Activated CD4-positive, alpha-beta T cell treated with anti-CD3 and anti-CD28 coated beads for 36 hours (primary cell): ENCODE data around the gene NUDT11. TPM values are rescaled to one million over a fixed set of nuclear protein-coding genes. Genes with fewer than 3 reads are reported as not detected.

Source experiments
- ATAC-seq: fragments of 200-7000 bp; cut with Tn5 transposase; one replicate; pipeline ENCODE4 v1.10.0; 2021; ENCODE audit warnings: mild to moderate bottlenecking, moderate library complexity
- CTCF ChIA-PET: fragments of 350-600 bp; sonication (Branson Sonifier 250); formaldehyde crosslinking; loops from one replicate; lab custom pipeline; 2021; ENCODE audit warnings: antibody characterized with exemption; lab: Charles Lee
- POLR2A ChIA-PET: fragments of 350-600 bp; sonication (Branson Sonifier 250); formaldehyde crosslinking; loops from one replicate; lab custom pipeline; 2021; ENCODE audit warnings: antibody characterized with exemption, inconsistent platforms; lab: Charles Lee
- DNase-seq: peaks from one replicate; pipeline ENCODE4 v3.0.0-alpha.2; 2020
- H3K27ac Mint-ChIP-seq: one replicate; pipeline ENCODE4 v1.8.0; 2021; ENCODE audit warnings: mixed read lengths
- H3K27me3 Mint-ChIP-seq: one replicate; pipeline ENCODE4 v1.8.0; 2021; ENCODE audit warnings: mixed read lengths
- H3K36me3 Mint-ChIP-seq: one replicate; pipeline ENCODE4 v1.8.0; 2021; ENCODE audit warnings: low read depth, mixed read lengths
- H3K4me1 Mint-ChIP-seq: one replicate; pipeline ENCODE4 v1.8.0; 2021; ENCODE audit warnings: mixed read lengths
- H3K4me3 Mint-ChIP-seq: one replicate; pipeline ENCODE4 v1.8.0; 2021; ENCODE audit warnings: mild to moderate bottlenecking, moderate library complexity, mixed read lengths
- H3K9me3 Mint-ChIP-seq: one replicate; pipeline ENCODE4 v1.8.0; 2021; ENCODE audit warnings: low read depth, mixed read lengths
- intact Hi-C, 2 experiments: fragments of 100-400 bp; cut with DNase I in 1 of 2; cut with micrococcal nuclease in 1 of 2; formaldehyde crosslinking; loops; one replicate each; pipeline versions ENCODE4 v1.14.2 to v1.15.1; 2022 to 2024; cut with DNase I, micrococcal nuclease
- total RNA-seq, 2 experiments: library from RNA; stranded (reverse); gene quantifications; one replicate each; pipeline ENCODE4 v1.2.3, GENCODE V29; 2021

Gene NUDT11
- total RNA-seq, 2 experiments from 2014 or later: 1.9 to 2.4 TPM

DNA sequence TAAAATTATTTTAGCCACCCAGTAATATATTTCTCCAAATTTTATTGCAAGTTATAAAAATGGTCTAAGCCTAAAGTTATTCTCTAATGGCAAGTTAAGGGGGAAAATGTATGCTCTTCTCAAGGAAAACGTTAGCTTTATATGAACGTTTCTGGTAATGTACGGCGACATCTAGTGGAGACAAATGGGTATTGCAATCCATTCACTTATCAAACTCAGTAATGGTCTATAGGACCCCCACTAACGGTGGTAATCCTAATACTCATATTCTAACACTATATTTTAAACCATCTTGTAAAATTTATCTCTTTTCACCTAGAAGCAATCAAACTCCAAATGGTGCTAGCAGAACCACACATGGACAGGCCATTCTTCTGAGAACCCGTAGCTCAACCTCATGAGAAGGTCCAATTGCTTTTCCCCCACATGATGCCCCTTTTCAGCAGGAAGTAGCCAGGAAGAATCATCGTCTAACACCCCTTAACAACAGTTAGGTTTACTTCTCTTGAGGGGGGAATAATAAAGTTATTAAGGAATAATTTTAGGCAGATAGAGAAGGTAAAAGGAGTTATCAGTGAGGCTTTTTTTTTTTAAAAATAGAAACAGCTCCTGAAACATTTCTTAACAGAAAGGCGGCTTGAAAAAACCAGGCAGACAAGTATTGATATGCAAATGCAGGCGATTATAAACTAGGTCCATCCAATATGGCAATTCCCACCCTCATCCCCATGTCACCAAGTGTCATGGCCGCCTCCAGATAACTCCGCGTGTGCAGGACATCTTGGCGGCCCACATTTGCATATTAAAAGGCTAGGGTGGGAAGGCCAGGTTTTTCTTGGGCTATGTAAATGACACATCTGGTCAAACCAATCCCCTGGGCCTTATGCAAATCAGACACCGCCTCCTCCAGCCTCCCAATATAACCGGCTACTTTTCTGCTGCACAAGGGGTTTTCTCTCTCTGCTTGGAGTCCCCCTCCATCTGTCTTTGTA, 35.0 kb downstream of the NUDT11 start:
- Mint-ChIP-seq H3K27ac (no peak overlapping the region), H3K36me3 (no peaks in the 10 kb centered on the region), H3K9me3 (no peaks in the 10 kb centered on the region), H3K4me1 (no peaks in the 10 kb centered on the region), H3K27me3 (no peaks in the 10 kb centered on the region), H3K4me3 (no peak overlapping the region)
- DNase-seq: peak; percentile 7
- CTCF ChIA-PET: interaction anchor here (0.6 to 3.8 kb wide), 16 partner anchors 10 to 1534 kb away, joined by 3 to 46 read pairs (median 4); no protein-coding TSS in a partner anchor
- intact Hi-C loops: loop anchor here (1.0 to 5.0 kb wide), 3 partner anchors 125 to 314 kb away; no protein-coding TSS in a partner anchor
- POLR2A ChIA-PET: no interaction called here
- no peak for ATAC-seq

DNA sequence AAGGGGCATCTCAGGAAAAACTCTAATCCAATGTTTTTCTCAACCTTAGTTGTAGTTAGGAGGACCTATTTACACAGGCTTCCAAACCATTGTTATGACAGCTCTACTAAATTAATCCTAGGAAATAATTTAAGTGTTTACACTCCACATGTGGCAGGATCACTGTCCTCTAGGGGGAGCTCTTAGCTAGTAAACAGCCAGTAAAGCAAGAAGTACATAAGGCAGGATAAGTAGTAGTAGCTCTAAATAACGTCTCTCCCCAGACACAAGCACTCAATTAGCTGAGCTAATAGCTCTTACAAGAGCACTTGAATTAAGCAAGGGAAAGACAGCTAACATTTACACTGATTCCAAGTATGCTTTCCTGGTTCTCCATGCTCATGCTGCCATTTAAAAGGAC, 37.3 kb downstream of the NUDT11 start:
- CTCF ChIA-PET: interaction anchor here (0.7 to 3.8 kb wide), 11 partner anchors 9 to 891 kb away, joined by 3 to 46 read pairs (median 5); no protein-coding TSS in a partner anchor
- ATAC-seq: no peak
- Mint-ChIP-seq H3K9me3 (no peaks in the 10 kb centered on the region), H3K27ac (no peak overlapping the region), H3K27me3 (no peaks in the 10 kb centered on the region), H3K36me3 (no peaks in the 10 kb centered on the region), H3K4me3 (no peak overlapping the region), H3K4me1 (no peaks in the 10 kb centered on the region)
- DNase-seq: peak; percentile 35
- intact Hi-C loops: loop anchor here in 1 of 2 experiments (2.0 to 10.0 kb wide), 2 partner anchors 310 to 764 kb away; no protein-coding TSS in a partner anchor
- POLR2A ChIA-PET: no interaction called here

DNA sequence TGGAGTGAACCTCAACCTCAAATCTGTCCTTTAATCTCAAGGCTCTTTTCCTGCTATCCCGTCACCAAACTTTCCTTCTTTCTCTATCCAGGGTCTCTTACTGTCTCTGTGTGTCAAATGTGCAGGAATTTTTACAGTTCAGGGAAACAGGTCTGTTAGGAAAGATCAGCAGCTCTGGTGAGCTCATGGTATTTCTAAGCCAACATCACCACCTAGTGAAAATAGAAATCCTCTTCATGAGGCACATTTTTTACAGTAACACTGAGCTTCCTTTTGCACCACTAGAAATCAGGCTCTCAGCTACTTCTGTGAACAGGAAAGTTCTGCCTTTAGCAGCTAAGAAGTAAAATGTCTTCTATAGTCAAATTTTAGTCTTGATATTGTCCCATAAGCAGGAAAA, 39.6 kb downstream of the NUDT11 start:
- CTCF ChIA-PET: interaction anchor here (1.0 kb wide), 1 partner anchor 121 kb away, joined by 7 read pairs; no protein-coding TSS in a partner anchor
- POLR2A ChIA-PET: no interaction called here
- no peaks in the 10 kb centered on the region for H3K4me1 Mint-ChIP-seq

DNA sequence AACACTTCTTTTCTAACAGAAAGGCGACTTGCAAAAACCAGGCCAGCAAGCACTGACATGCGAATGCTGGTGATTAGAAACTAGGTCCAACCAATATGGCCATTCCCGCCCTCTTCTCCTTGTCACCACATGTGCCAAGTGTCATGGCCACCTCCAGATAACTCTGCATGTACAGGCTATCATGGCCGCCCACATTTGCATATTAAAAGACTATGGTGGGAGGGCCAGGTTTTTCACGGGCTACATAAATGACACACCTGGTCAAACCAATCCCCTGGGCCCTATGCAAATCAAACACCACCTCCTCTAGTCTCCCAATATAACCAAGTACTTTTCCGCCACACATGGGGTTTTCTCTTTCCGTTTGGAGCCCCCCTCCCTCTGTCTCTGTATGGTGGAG, 40.1 kb downstream of the NUDT11 start:
- ChIA-PET CTCF (interaction anchor here (1.0 to 1.2 kb wide), 2 partner anchors 36 to 120 kb away, joined by 3 to 7 read pairs; no protein-coding TSS in a partner anchor), POLR2A (no interaction called here)
- no peak for DNase-seq
- Mint-ChIP-seq H3K27ac (no peak overlapping the region), H3K36me3 (no peaks in the 10 kb centered on the region), H3K9me3 (no peaks in the 10 kb centered on the region), H3K27me3 (no peaks in the 10 kb centered on the region), H3K4me3 (no peak overlapping the region), H3K4me1 (no peaks in the 10 kb centered on the region)
- no peak for ATAC-seq
- intact Hi-C loops: loop anchor here in 1 of 2 experiments (10.0 kb wide), 1 partner anchor 761 kb away; no protein-coding TSS in a partner anchor

More for the DNA sequence above, 39.6 kb downstream of the NUDT11 start:
- Mint-ChIP-seq H3K36me3 (no peaks in the 10 kb centered on the region), H3K27me3 (no peaks in the 10 kb centered on the region), H3K4me3 (no peak overlapping the region), H3K9me3 (no peaks in the 10 kb centered on the region), H3K27ac (no peak overlapping the region)
- DNase-seq (no peak), ATAC-seq (no peak)
- intact Hi-C loops: loop anchor here in 1 of 2 experiments (10.0 kb wide), 1 partner anchor 762 kb away; no protein-coding TSS in a partner anchor

DNA sequence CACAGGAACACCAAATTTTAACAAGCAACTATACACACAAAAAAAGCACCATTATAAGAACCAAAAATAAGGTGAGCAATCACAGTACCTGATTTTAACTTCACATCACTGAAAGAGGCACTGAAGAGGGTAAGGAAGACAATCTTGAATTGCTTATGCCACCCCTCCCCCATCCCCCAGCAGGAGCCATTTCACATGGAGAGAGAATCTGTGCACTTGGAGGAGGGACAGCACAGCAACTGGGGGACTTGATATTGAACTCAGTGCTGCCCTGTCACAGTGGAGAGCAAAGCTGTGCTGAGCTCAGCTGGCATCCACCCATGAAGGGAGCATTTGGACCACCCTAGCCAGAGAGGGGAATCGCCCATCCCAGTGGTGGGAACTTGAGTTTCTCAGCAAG, 56.0 kb downstream of the NUDT11 start:
- ChIA-PET CTCF (interaction anchor here (0.7 kb wide), 1 partner anchor 19 kb away, joined by 5 read pairs; no protein-coding TSS in a partner anchor), POLR2A (no interaction called here)
- no peaks in the 10 kb centered on the region for H3K36me3 Mint-ChIP-seq
- H3K27me3 Mint-ChIP-seq: no peaks in the 10 kb centered on the region
- DNase-seq (no peak), ATAC-seq (no peak)
- no peaks in the 10 kb centered on the region for H3K4me1 Mint-ChIP-seq
- H3K27ac Mint-ChIP-seq: no peak overlapping the region
- intact Hi-C loops: no loop called here
- no peak overlapping the region for H3K4me3 Mint-ChIP-seq
- no peaks in the 10 kb centered on the region for H3K9me3 Mint-ChIP-seq

Other genes starting within 250 kb of the NUDT11 start
- 1 to 10 TPM; 1.6 to 1.8 TPM for gene NUDT10, start 163.8 kb downstream of the NUDT11 start, total RNA-seq
- under 1 TPM; 0.33 to 0.43 TPM for gene CENPVL3, start 122.3 kb upstream of the NUDT11 start, total RNA-seq
- gene CENPVL2, start 186.2 kb upstream of the NUDT11 start, total RNA-seq: not detected
- not detected for gene CENPVL1, start 213.9 kb upstream of the NUDT11 start, total RNA-seq
- gene GSPT2, start 246.8 kb upstream of the NUDT11 start, total RNA-seq: 10 to 100 TPM; 11.2 to 11.6 TPM